ENCODE results near the gene TGFB3. TPM values are rescaled to one million over a fixed set of nuclear protein-coding genes. Genes with fewer than 3 reads are reported as not detected.

TGFB3 gene
- total and polyA plus RNA-seq, 4 donors: 2.1 to 5.8 (median 3.2) TPM

DNA sequence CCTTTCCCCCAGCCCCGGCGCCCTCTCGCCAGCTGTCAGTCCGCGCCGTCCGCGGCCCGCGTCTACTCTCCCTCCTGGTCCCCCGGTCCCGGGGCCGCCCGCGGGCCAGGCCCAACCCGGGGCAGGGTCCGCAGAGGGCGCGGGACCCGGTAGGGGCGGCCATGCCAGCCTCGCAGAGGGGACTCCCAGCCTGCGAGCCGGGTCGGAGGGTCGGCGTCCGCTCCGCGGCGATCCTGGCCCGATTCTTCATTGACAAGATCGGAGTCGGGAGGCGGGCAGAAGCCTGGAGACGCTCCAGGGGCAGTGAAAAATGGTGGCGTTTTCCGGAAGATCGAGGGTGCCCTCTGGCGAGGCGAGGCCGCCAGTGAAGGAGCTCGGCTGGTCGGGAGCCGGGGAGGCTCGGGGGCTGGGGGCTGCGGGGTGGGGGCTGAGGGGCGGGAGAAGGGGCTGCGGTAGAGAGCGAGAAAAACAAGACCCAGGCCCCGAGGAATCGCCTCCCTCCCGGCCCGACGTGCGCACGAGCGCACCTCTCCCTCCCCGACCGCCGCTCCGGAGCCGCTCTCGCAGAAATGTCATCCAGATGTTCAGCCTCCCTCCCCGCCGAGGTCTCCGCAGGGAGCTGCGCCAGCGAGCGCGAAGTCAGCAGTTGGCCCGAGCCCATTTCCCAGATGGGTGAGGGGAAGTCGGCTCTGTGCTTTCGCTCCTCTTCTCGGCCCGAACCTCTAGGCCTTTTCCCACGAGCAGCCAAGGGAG lies 647 bp upstream of the TGFB3 start:
- peak overlapping the region; percentile 49 to 79 (median 67) for H3K4me3 ChIP-seq (ENCODE audit: low read depth in 1 of 3, low read length in 3 of 3)
- TF ChIP-seq, protein P1, sequence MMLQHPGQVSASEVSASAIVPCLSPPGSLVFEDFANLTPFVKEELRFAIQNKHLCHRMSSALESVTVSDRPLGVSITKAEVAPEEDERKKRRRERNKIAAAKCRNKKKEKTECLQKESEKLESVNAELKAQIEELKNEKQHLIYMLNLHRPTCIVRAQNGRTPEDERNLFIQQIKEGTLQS (IDR thresholded peaks at IDR 0.05): no peak
- TF ChIP-seq NR2F2 (IDR thresholded peaks at IDR 0.05) (no peak), HNF4G (IDR thresholded peaks at IDR 0.05) (no peak), FOXA2 (IDR thresholded peaks at IDR 0.05) (no peak), HNF4A (conservative IDR thresholded peaks at IDR 0.05) (no peak), YY1 (IDR thresholded peaks at IDR 0.05) (peak; percentile 33), RAD21 (IDR thresholded peaks at IDR 0.05) (peak; percentile 64 to 74), SP1 (IDR thresholded peaks at IDR 0.05) (no peak)
- TF ChIP-seq, protein P2, sequence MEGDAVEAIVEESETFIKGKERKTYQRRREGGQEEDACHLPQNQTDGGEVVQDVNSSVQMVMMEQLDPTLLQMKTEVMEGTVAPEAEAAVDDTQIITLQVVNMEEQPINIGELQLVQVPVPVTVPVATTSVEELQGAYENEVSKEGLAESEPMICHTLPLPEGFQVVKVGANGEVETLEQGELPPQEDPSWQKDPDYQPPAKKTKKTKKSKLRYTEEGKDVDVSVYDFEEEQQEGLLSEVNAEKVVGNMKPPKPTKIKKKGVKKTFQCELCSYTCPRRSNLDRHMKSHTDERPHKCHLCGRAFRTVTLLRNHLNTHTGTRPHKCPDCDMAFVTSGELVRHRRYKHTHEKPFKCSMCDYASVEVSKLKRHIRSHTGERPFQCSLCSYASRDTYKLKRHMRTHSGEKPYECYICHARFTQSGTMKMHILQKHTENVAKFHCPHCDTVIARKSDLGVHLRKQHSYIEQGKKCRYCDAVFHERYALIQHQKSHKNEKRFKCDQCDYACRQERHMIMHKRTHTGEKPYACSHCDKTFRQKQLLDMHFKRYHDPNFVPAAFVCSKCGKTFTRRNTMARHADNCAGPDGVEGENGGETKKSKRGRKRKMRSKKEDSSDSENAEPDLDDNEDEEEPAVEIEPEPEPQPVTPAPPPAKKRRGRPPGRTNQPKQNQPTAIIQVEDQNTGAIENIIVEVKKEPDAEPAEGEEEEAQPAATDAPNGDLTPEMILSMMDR (IDR thresholded peaks at IDR 0.05; ENCODE audit: low read depth, low read length, missing input control): peak; percentile 53
- DNase-seq (ENCODE audit: low spot score): peak; percentile 84
- peaks cover 2 to 61% (median 37%) of the 10 kb centered on the region in 4 donors for H3K4me1 ChIP-seq (ENCODE audit: control insufficient read depth in 4 of 4, insufficient read depth in 4 of 4, low read length in 3 of 4)
- no peaks in the 10 kb centered on the region for H3K27me3 ChIP-seq (ENCODE audit: control insufficient read depth in 4 of 4, insufficient read depth in 4 of 4, low read length in 3 of 4)
- no peaks in the 10 kb centered on the region for H3K9me3 ChIP-seq (ENCODE audit: control insufficient read depth in 4 of 4, low read length in 3 of 4)
- 1% methylated on average over 77 of the region's 77 CpGs for WGBS
- H3K36me3 ChIP-seq (ENCODE audit: control insufficient read depth in 4 of 4, insufficient read depth in 3 of 4, low read depth in 1 of 4, low read length in 3 of 4): no peaks in the 10 kb centered on the region
- peak overlapping the region; percentile 60 to 93 for H3K27ac ChIP-seq (ENCODE audit: low read depth in 1 of 2, low read length in 2 of 2)
- peak overlapping the region; percentile 46 to 84 for H3K9ac ChIP-seq (ENCODE audit: low read depth in 1 of 2, low read length in 2 of 2)

DNA sequence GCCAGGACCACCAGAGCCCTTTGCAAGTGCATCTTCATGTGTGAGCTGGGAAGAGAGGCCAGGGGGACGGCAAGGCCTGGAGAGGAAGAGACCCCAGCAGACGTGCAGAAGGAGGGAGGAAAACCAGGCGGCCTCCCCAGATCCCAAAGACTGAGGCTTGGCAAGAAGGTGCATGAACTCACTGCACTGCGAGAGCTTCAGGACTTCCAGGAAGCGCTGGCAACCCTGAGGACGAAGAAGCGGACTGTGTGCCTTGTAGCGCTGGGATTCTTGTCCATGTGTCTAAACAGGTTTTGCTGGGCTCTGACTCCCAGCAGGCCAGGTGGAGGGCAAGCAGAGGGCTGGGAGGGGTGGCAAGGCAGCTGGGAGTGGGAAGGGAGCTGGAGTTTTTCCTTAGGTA lies 939 bp downstream of the TGFB3 start:
- peaks cover 2 to 61% (median 33%) of the 10 kb centered on the region in 4 donors for H3K4me1 ChIP-seq (ENCODE audit: control insufficient read depth in 4 of 4, insufficient read depth in 4 of 4, low read length in 3 of 4)
- no peak for DNase-seq (ENCODE audit: low spot score)
- no peaks in the 10 kb centered on the region for H3K36me3 ChIP-seq (ENCODE audit: control insufficient read depth in 4 of 4, insufficient read depth in 3 of 4, low read depth in 1 of 4, low read length in 3 of 4)
- H3K27me3 ChIP-seq (ENCODE audit: control insufficient read depth in 4 of 4, insufficient read depth in 4 of 4, low read length in 3 of 4): no peaks in the 10 kb centered on the region
- peak overlapping the region; percentile 60 to 93 for H3K27ac ChIP-seq (ENCODE audit: low read depth in 1 of 2, low read length in 2 of 2)
- no peak for TF ChIP-seq RXRA (IDR thresholded peaks at IDR 0.05)
- TF ChIP-seq, protein P2 (IDR thresholded peaks at IDR 0.05; ENCODE audit: low read depth, low read length, missing input control): no peak
- TF ChIP-seq, protein P1 (IDR thresholded peaks at IDR 0.05): no peak
- TF ChIP-seq SP1 (IDR thresholded peaks at IDR 0.05): no peak
- H3K4me3 ChIP-seq (ENCODE audit: low read depth in 1 of 3, low read length in 3 of 3): peak overlapping the region in 1 of 3 donors; percentile 5
- no peak overlapping the region for H3K9ac ChIP-seq (ENCODE audit: low read depth in 1 of 2, low read length in 2 of 2)
- no peaks in the 10 kb centered on the region for H3K9me3 ChIP-seq (ENCODE audit: control insufficient read depth in 4 of 4, low read length in 3 of 4)
- 81% methylated on average over 8 of the region's 8 CpGs for WGBS

All from liver (tissue), 9 donors.